Measurements from ENCODE around the gene TAF11L7.
"Not testable (repeated sequence)": the region's sequence is repeated elsewhere in the genome, so short reads cannot be mapped to it uniquely, and the experiment has no call there.

The TAF11L7 gene

GRCh38 chr5:17585658-17586057 is at the start of gene TAF11L7:
Gene TAF11L7, minus strand, starts transcription at chr5:17585758.
- DNase-seq (ENCODE audit: low read depth) = not testable (repeated sequence)

GRCh38 chr5:17634160-17634559 is 48.6 kb upstream of the TAF11L7 start, which contains the start of gene TAF11L14:
Gene TAF11L14, plus strand, starts transcription at chr5:17634460.
- no peak for DNase-seq (ENCODE audit: low read depth)

- DNase-seq (ENCODE audit: low read depth) = not testable (repeated sequence)
Measured at GRCh38 chr5:17631788-17632187, 46.2 kb upstream of the TAF11L7 start, which contains the start of gene TAF11L13. Gene TAF11L13, plus strand, starts transcription at chr5:17632088.

GRCh38 chr5:17625686-17626085 is 40.1 kb upstream of the TAF11L7 start:
- no peak for DNase-seq (ENCODE audit: low read depth)

- DNase-seq (ENCODE audit: low read depth) = no peak
Measured at GRCh38 chr5:17620627-17621026, 35.1 kb upstream of the TAF11L7 start.

GRCh38 chr5:17619354-17619753 is 33.8 kb upstream of the TAF11L7 start:
- no peak for DNase-seq (ENCODE audit: low read depth)

- DNase-seq (ENCODE audit: low read depth) = no peak
Measured at GRCh38 chr5:17614872-17615605, 29.5 kb upstream of the TAF11L7 start.

GRCh38 chr5:17610092-17610491 is 24.5 kb upstream of the TAF11L7 start, which contains the start of gene TAF11L12:
Gene TAF11L12, plus strand, starts transcription at chr5:17610392.
- not testable (repeated sequence) for DNase-seq (ENCODE audit: low read depth)

GRCh38 chr5:17607461-17607860 is 21.9 kb upstream of the TAF11L7 start:
- not testable (repeated sequence) for DNase-seq (ENCODE audit: low read depth)

- no peak for DNase-seq (ENCODE audit: low read depth)
Measured at GRCh38 chr5:17604951-17605350, 19.4 kb upstream of the TAF11L7 start.

- not testable (repeated sequence) for DNase-seq (ENCODE audit: low read depth)
Measured at GRCh38 chr5:17603880-17604279, 18.3 kb upstream of the TAF11L7 start, which contains the start of gene TAF11L11. Gene TAF11L11, plus strand, starts transcription at chr5:17604183.

GRCh38 chr5:17597728-17598127 is 12.2 kb upstream of the TAF11L7 start, which contains the start of gene TAF11L10:
Gene TAF11L10, minus strand, starts transcription at chr5:17597828.
- DNase-seq (ENCODE audit: low read depth) = not testable (repeated sequence)

- DNase-seq (ENCODE audit: low read depth) = not testable (repeated sequence)
Measured at GRCh38 chr5:17594255-17594654, 8.7 kb upstream of the TAF11L7 start, which contains the start of gene TAF11L9. Gene TAF11L9, minus strand, starts transcription at chr5:17594394.

GRCh38 chr5:17590860-17591259 is 5.3 kb upstream of the TAF11L7 start, which contains the start of gene TAF11L8:
Gene TAF11L8, minus strand, starts transcription at chr5:17590960.
- DNase-seq (ENCODE audit: low read depth) = not testable (repeated sequence)
